Measurements from ENCODE around the gene PLTP. TPM values are rescaled to one million over a fixed set of nuclear protein-coding genes. Genes with fewer than 3 reads are reported as not detected.

The PLTP gene
- total RNA-seq, 1 experiment from 2014 or later = 42.6 TPM

DNA sequence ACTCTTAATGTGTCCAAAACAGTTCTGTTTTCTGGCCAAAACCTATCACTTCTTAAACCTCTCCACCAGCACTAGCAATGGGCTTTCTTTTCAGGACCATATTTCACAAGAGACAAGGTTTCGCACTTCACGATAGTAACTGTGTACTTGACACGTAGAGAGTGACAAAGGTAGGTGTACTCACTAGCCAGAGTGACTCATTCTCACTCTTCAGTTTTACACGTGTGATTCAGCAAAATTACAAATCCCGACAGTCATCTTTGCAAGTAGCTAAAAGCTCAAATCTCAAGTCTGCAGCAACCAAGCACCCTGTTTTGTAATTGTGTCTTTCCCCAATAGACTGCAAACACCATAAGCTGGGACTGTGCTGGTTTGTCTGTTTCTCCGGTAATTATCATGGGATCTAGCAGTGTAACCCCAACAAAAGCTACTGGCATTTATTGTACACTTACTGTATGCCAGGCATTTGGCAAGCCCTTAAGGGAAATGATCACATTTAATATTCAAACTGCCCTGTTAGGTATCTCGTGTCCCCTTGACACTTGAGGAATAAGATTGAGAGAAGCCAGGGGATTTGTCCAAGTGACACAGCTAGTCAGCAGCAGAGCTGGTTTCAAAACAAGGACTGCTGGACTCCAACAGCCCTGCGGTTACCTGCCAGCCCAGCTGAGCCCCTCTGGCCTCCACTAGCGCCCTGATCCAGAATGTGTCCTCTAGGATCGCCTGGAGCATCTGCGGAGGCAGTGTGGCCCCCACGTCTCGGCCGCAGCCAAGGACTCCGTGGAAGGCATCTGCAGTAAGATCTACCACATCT, 32.4 kb upstream of the PLTP start:
- Mint-ChIP-seq H3K4me1 (ENCODE audit: low read depth, unreplicated experiment) (no peaks in the 10 kb centered on the region), H3K36me3 (ENCODE audit: insufficient read depth, unreplicated experiment) (peaks cover 54% of the 10 kb centered on the region), H3K4me3 (ENCODE audit: unreplicated experiment) (no peak overlapping the region), H3K9me3 (ENCODE audit: unreplicated experiment) (no peaks in the 10 kb centered on the region), H3K27me3 (ENCODE audit: insufficient read depth, unreplicated experiment) (no peaks in the 10 kb centered on the region), H3K27ac (ENCODE audit: unreplicated experiment) (no peak overlapping the region)
- H3K27me3 ChIP-seq (replicated peaks; ENCODE audit: control insufficient read depth, insufficient read depth, low read length) = no peaks in the 10 kb centered on the region
- no peak for DNase-seq
- H3K4me1 ChIP-seq = no peaks in the 10 kb centered on the region
- POLR2A ChIA-PET = interaction anchor here (1.7 kb wide), 1 partner anchor 10 kb away, joined by 9 read pairs; the partner anchor contains the start of gene PCIF1
- no peak overlapping the region for H3K4me3 ChIP-seq (ENCODE audit: low read depth, low read length)
- peaks cover 19% of the 10 kb centered on the region for H3K36me3 ChIP-seq (ENCODE audit: control insufficient read depth, insufficient read depth, low read length)
- intact Hi-C loops (cut with micrococcal nuclease; ENCODE audit: unreplicated experiment) = no loop called here
- CTCF ChIA-PET = interaction anchor here (0.8 to 1.8 kb wide), 4 partner anchors 10 to 87 kb away, joined by 3 to 8 read pairs (median 4); partner anchors contain the start of genes ACOT8, PCIF1 and ZSWIM3
- TF ChIP-seq CTCF (IDR thresholded peaks at IDR 0.05; ENCODE audit: insufficient read depth in 1 of 2, low read depth in 1 of 2, low read length in 1 of 2, severe bottlenecking in 1 of 2, unreplicated experiment in 1 of 2) = no peak
- no TSS peak for BruUV-seq (replicated peaks)
- H3K9me3 ChIP-seq = no peaks in the 10 kb centered on the region

DNA sequence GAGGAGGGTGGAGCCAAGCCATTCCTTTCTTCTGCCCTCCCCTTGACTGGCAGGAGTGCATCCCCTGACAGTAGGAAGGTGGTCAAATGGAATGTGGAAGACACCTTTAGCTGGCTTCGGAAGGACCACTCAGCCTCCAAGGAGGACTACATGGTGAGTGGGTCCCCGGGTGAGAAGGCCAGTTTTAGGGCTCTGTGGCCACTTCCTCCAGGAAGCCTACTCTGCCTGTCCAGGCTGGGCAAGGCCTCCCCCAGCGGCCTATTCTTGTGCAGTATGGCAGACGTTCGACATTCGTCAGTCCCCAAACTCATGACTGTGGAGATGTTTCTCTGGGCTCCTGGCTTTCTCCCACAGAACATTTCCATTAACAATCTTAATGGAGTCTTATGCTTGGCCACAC, 31.7 kb upstream of the PLTP start:
- no peak overlapping the region for H3K4me3 ChIP-seq (ENCODE audit: low read depth, low read length)
- peaks cover 20% of the 10 kb centered on the region for H3K36me3 ChIP-seq (ENCODE audit: control insufficient read depth, insufficient read depth, low read length)
- Mint-ChIP-seq H3K9me3 (ENCODE audit: unreplicated experiment) (no peaks in the 10 kb centered on the region), H3K27ac (ENCODE audit: unreplicated experiment) (no peak overlapping the region), H3K4me3 (ENCODE audit: unreplicated experiment) (no peak overlapping the region), H3K27me3 (ENCODE audit: insufficient read depth, unreplicated experiment) (no peaks in the 10 kb centered on the region), H3K4me1 (ENCODE audit: low read depth, unreplicated experiment) (no peaks in the 10 kb centered on the region), H3K36me3 (ENCODE audit: insufficient read depth, unreplicated experiment) (peaks cover 53% of the 10 kb centered on the region)
- no peaks in the 10 kb centered on the region for H3K27me3 ChIP-seq (replicated peaks; ENCODE audit: control insufficient read depth, insufficient read depth, low read length)
- BruUV-seq (replicated peaks) = no TSS peak
- intact Hi-C loops (cut with micrococcal nuclease; ENCODE audit: unreplicated experiment) = no loop called here
- ChIA-PET CTCF (interaction anchor here (1.8 kb wide), 1 partner anchor 53 kb away, joined by 8 read pairs; no protein-coding TSS in a partner anchor), POLR2A (interaction anchor here (1.7 kb wide), 1 partner anchor 9 kb away, joined by 9 read pairs; the partner anchor contains the start of gene PCIF1)
- no peak for DNase-seq
- H3K9me3 ChIP-seq = no peaks in the 10 kb centered on the region
- no peaks in the 10 kb centered on the region for H3K4me1 ChIP-seq
- no peak for TF ChIP-seq CTCF (IDR thresholded peaks at IDR 0.05; ENCODE audit: insufficient read depth in 1 of 2, low read depth in 1 of 2, low read length in 1 of 2, severe bottlenecking in 1 of 2, unreplicated experiment in 1 of 2)

DNA sequence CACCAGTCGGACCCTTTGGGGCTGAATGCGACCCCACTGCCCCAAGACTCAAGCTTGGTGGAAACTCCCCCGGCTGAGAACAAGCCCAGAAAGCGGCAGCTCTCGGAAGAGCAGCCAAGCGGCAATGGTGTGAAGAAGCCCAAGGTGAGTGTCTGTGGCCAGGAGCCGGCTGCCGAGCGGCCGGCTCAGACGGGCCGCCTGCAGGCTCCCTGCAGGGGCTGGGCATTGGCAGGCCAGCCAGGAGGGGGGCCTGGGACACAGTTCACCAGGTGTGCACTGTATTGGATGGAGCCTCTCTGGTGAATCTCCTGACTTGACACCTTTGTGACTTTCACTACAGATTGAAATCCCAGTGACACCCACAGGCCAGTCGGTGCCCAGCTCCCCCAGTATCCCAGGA, 28.5 kb upstream of the PLTP start:
- H3K27me3 Mint-ChIP-seq (ENCODE audit: insufficient read depth, unreplicated experiment) = no peaks in the 10 kb centered on the region
- no peaks in the 10 kb centered on the region for H3K9me3 Mint-ChIP-seq (ENCODE audit: unreplicated experiment)
- BruUV-seq (replicated peaks) = no TSS peak
- no peak for DNase-seq
- no peak overlapping the region for H3K4me3 ChIP-seq (ENCODE audit: low read depth, low read length)
- H3K27me3 ChIP-seq (replicated peaks; ENCODE audit: control insufficient read depth, insufficient read depth, low read length) = no peaks in the 10 kb centered on the region
- ChIA-PET POLR2A (no interaction called here), CTCF (no interaction called here)
- no peaks in the 10 kb centered on the region for H3K4me1 Mint-ChIP-seq (ENCODE audit: low read depth, unreplicated experiment)
- intact Hi-C loops (cut with micrococcal nuclease; ENCODE audit: unreplicated experiment) = no loop called here
- peaks cover 21% of the 10 kb centered on the region for H3K36me3 ChIP-seq (ENCODE audit: control insufficient read depth, insufficient read depth, low read length)
- H3K4me1 ChIP-seq = no peaks in the 10 kb centered on the region
- H3K36me3 Mint-ChIP-seq (ENCODE audit: insufficient read depth, unreplicated experiment) = peaks cover 63% of the 10 kb centered on the region
- no peaks in the 10 kb centered on the region for H3K9me3 ChIP-seq
- no peak for TF ChIP-seq CTCF (IDR thresholded peaks at IDR 0.05; ENCODE audit: insufficient read depth in 1 of 2, low read depth in 1 of 2, low read length in 1 of 2, severe bottlenecking in 1 of 2, unreplicated experiment in 1 of 2)
- no peak overlapping the region for H3K4me3 Mint-ChIP-seq (ENCODE audit: unreplicated experiment)
- H3K27ac Mint-ChIP-seq (ENCODE audit: unreplicated experiment) = no peak overlapping the region
